Mesenchymal stem cell (in vitro differentiated cells and primary cell): Measurements from ENCODE around the gene KNSTRN.

Experiments
- DNase-seq: peaks from one replicate; pipeline ENCODE4 v3.0.0-alpha.2; 2013
- H2AFZ ChIP-seq: one replicate; pipeline ENCODE4 v1.6.1; 2013; ENCODE audit warnings: low read depth, mild to moderate bottlenecking, control low read depth, inconsistent platforms, low read length, moderate library complexity
- H2AK5ac ChIP-seq: 2 replicates; pipeline ENCODE4 v1.6.1; 2013; ENCODE audit warnings: low read length, moderate library complexity, mild to moderate bottlenecking, inconsistent platforms; ENCODE audit not compliant: severe bottlenecking
- H2BK120ac ChIP-seq: one replicate; pipeline ENCODE4 v1.6.1; 2013; ENCODE audit warnings: low read depth, mild to moderate bottlenecking, inconsistent platforms, low read length, moderate library complexity
- H2BK12ac ChIP-seq, 2 experiments: one replicate each; pipeline ENCODE4 v1.6.1; 2013; ENCODE audit warnings: inconsistent platforms in 2 of 2, low read length in 2 of 2, mild to moderate bottlenecking in 2 of 2, moderate library complexity in 2 of 2, control low read depth in 1 of 2
- H2BK15ac ChIP-seq: one replicate; pipeline ENCODE4 v1.6.1; 2013; ENCODE audit warnings: mild to moderate bottlenecking, low read depth, inconsistent platforms; ENCODE audit not compliant: poor library complexity, severe bottlenecking
- H2BK5ac ChIP-seq: 2 replicates; pipeline ENCODE4 v1.6.1; 2013; ENCODE audit warnings: low read depth, mild to moderate bottlenecking, low read length, control low read depth, inconsistent platforms; ENCODE audit not compliant: poor library complexity, severe bottlenecking
- H3K14ac ChIP-seq, 2 experiments: one replicate each; pipeline ENCODE4 v1.6.1; 2013; ENCODE audit warnings: inconsistent platforms in 2 of 2, low read length in 2 of 2, control low read depth in 1 of 2, mild to moderate bottlenecking in 1 of 2, moderate library complexity in 1 of 2
- H3K18ac ChIP-seq, 2 experiments: one replicate each; pipeline ENCODE4 v1.6.1; 2013; ENCODE audit warnings: inconsistent platforms in 2 of 2, low read length in 2 of 2, control low read depth in 1 of 2, low read depth in 1 of 2, mild to moderate bottlenecking in 1 of 2
- H3K23ac ChIP-seq, 2 experiments: one replicate each; pipeline ENCODE4 v1.6.1; 2013; ENCODE audit warnings: inconsistent platforms in 2 of 2, low read length in 2 of 2, mild to moderate bottlenecking in 2 of 2, moderate library complexity in 2 of 2, control low read depth in 1 of 2
- H3K27ac ChIP-seq: 2 replicates; pipeline ENCODE4 v1.5.1; 2013; ENCODE audit warnings: mild to moderate bottlenecking, moderate library complexity, low read length, control low read depth, inconsistent platforms; ENCODE audit not compliant: poor library complexity, severe bottlenecking
- H3K27me3 ChIP-seq, 2 experiments: 2 replicates each; pipeline versions ENCODE4 v1.6.1 to v1.7.0; 2013; ENCODE audit warnings: low read length in 2 of 2, mild to moderate bottlenecking in 2 of 2, moderate library complexity in 2 of 2, control low read depth in 1 of 2, inconsistent platforms in 1 of 2; ENCODE audit not compliant: control insufficient read depth in 1 of 2, insufficient read depth in 1 of 2
- H3K36me3 ChIP-seq, 2 experiments: 2 replicates each; pipeline versions ENCODE4 v1.6.1 to v1.7.0; 2013; ENCODE audit warnings: low read length in 2 of 2, control low read depth in 1 of 2, inconsistent platforms in 1 of 2, low read depth in 1 of 2, mild to moderate bottlenecking in 1 of 2; ENCODE audit not compliant: insufficient read depth in 2 of 2, control insufficient read depth in 1 of 2
- H3K4ac ChIP-seq, 2 experiments: one replicate each; pipeline ENCODE4 v1.6.1; 2013; ENCODE audit warnings: inconsistent platforms in 2 of 2, low read length in 2 of 2, mild to moderate bottlenecking in 2 of 2, moderate library complexity in 2 of 2, control low read depth in 1 of 2, low read depth in 1 of 2
- H3K4me1 ChIP-seq: 2 replicates; pipeline ENCODE4 v1.6.1; 2013; ENCODE audit warnings: low read depth, low read length, control low read depth; ENCODE audit not compliant: control insufficient read depth, insufficient read depth
- H3K4me2 ChIP-seq: 2 replicates; pipeline ENCODE4 v1.6.1; 2013; ENCODE audit warnings: low read length, mild to moderate bottlenecking, inconsistent platforms; ENCODE audit not compliant: poor library complexity, severe bottlenecking
- H3K4me3 ChIP-seq, 2 experiments: 2 replicates each; pipeline versions ENCODE4 v1.5.1 to v1.7.0; 2013; ENCODE audit warnings: low read length in 2 of 2, mild to moderate bottlenecking in 2 of 2, control low read depth in 1 of 2, low read depth in 1 of 2; ENCODE audit not compliant: insufficient read depth in 1 of 2
- H3K79me1 ChIP-seq: replicated peaks from 2 replicates; pipeline ENCODE4 v1.6.1; 2013; ENCODE audit warnings: mild to moderate bottlenecking, control low read depth, low read length, inconsistent platforms; ENCODE audit not compliant: poor library complexity, severe bottlenecking
- H3K9ac ChIP-seq: 2 replicates; pipeline ENCODE4 v1.7.0; 2013; ENCODE audit warnings: mild to moderate bottlenecking, low read length, moderate library complexity
- H3K9me3 ChIP-seq: 2 replicates; pipeline ENCODE4 v1.7.0; 2013; ENCODE audit warnings: mild to moderate bottlenecking, low read length; ENCODE audit not compliant: control insufficient read depth
- H4K8ac ChIP-seq: one replicate; pipeline ENCODE4 v1.6.1; 2013; ENCODE audit warnings: inconsistent platforms, mild to moderate bottlenecking, low read length, moderate library complexity
- H4K91ac ChIP-seq: one replicate; pipeline ENCODE4 v1.6.1; 2013; ENCODE audit warnings: mild to moderate bottlenecking, low read length, inconsistent platforms
- WGBS: methylation state at CpG from one replicate; pipeline ENCODE4 v1.1.7; 2013; ENCODE audit warnings: mixed read lengths; 5-methylcytosine and 5-hydroxymethylcytosine counted together

Gene KNSTRN

GRCh38 chr15:40334941-40335795 is 47.4 kb upstream of the KNSTRN start:
- no peak overlapping the region for H2BK5ac ChIP-seq
- no peak for DNase-seq
- peak overlapping the region; percentile 97 for H2BK15ac ChIP-seq
- H2BK12ac ChIP-seq, result peak overlapping the region; percentile 51 to 57
- peak overlapping the region; percentile 76 for H3K27ac ChIP-seq
- no peak overlapping the region for H3K4me3 ChIP-seq
- peak overlapping the region; percentile 73 for H4K91ac ChIP-seq
- peak overlapping the region; percentile 94 for H2BK120ac ChIP-seq
- H2AK5ac ChIP-seq, result peak overlapping the region; percentile 41
- no peaks in the 10 kb centered on the region for H3K27me3 ChIP-seq
- 93% methylated on average over 26 of the region's 26 CpGs for WGBS
- H3K4me2 ChIP-seq, result no peak overlapping the region
- no peak overlapping the region for H3K9ac ChIP-seq
- H3K18ac ChIP-seq, result peak overlapping the region; percentile 78 to 97
- no peak overlapping the region for H3K23ac ChIP-seq
- H3K9me3 ChIP-seq, result no peaks in the 10 kb centered on the region
- H3K4me1 ChIP-seq, result peaks cover 67% of the 10 kb centered on the region
- H3K14ac ChIP-seq, result peak overlapping the region; percentile 36 to 85
- peak overlapping the region; percentile 16 to 96 for H3K4ac ChIP-seq
- peaks cover 9 to 46% of the 10 kb centered on the region in 2 experiments for H3K36me3 ChIP-seq
- H3K79me1 ChIP-seq, result peaks cover 26% of the 10 kb centered on the region
- peak overlapping the region; percentile 71 for H4K8ac ChIP-seq
- no peak overlapping the region for H2AFZ ChIP-seq

GRCh38 chr15:40335938-40336743 is 46.4 kb upstream of the KNSTRN start:
- H2BK15ac ChIP-seq, result peak overlapping the region; percentile 44
- H3K27ac ChIP-seq, result no peak overlapping the region
- peak overlapping the region; percentile 25 for H4K91ac ChIP-seq
- peaks cover 26% of the 10 kb centered on the region for H3K79me1 ChIP-seq
- peak overlapping the region; percentile 43 for H4K8ac ChIP-seq
- no peak overlapping the region for H3K4me2 ChIP-seq
- peaks cover 63% of the 10 kb centered on the region for H3K4me1 ChIP-seq
- no peaks in the 10 kb centered on the region for H3K27me3 ChIP-seq
- H3K36me3 ChIP-seq, result peaks cover 9 to 46% of the 10 kb centered on the region in 2 experiments
- no peak overlapping the region for H3K4me3 ChIP-seq
- no peak overlapping the region for H3K9ac ChIP-seq
- 85% methylated on average over 9 of the region's 13 CpGs for WGBS
- H3K9me3 ChIP-seq, result no peaks in the 10 kb centered on the region
- no peak for DNase-seq
- H2BK120ac ChIP-seq, result peak overlapping the region; percentile 77
- H2BK5ac ChIP-seq, result no peak overlapping the region
- peak overlapping the region; percentile 3 to 37 for H3K18ac ChIP-seq
- H3K23ac ChIP-seq, result no peak overlapping the region
- H3K4ac ChIP-seq, result peak overlapping the region in 1 of 2 experiments; percentile 57
- H2AK5ac ChIP-seq, result peak overlapping the region; percentile 32
- no peak overlapping the region for H3K14ac ChIP-seq
- H2AFZ ChIP-seq, result no peak overlapping the region
- peak overlapping the region; percentile 6 to 60 for H2BK12ac ChIP-seq

GRCh38 chr15:40336744-40337122 is 45.8 kb upstream of the KNSTRN start:
- H2BK5ac ChIP-seq, result no peak overlapping the region
- H4K8ac ChIP-seq, result peak overlapping the region; percentile 43
- peak overlapping the region in 1 of 2 experiments; percentile 57 for H3K4ac ChIP-seq
- H3K4me1 ChIP-seq, result peaks cover 64% of the 10 kb centered on the region
- no peak overlapping the region for H3K23ac ChIP-seq
- no peak overlapping the region for H3K4me2 ChIP-seq
- peak overlapping the region; percentile 11 for H2BK120ac ChIP-seq
- peak overlapping the region; percentile 18 for H4K91ac ChIP-seq
- no peak overlapping the region for H2AFZ ChIP-seq
- H3K27ac ChIP-seq, result no peak overlapping the region
- no peaks in the 10 kb centered on the region for H3K27me3 ChIP-seq
- H3K79me1 ChIP-seq, result peaks cover 26% of the 10 kb centered on the region
- peaks cover 9 to 45% of the 10 kb centered on the region in 2 experiments for H3K36me3 ChIP-seq
- H3K14ac ChIP-seq, result no peak overlapping the region
- H3K4me3 ChIP-seq, result no peak overlapping the region
- peak overlapping the region in 1 of 2 experiments; percentile 38 for H3K18ac ChIP-seq
- H3K9me3 ChIP-seq, result no peaks in the 10 kb centered on the region
- DNase-seq, result no peak
- H2BK12ac ChIP-seq, result no peak overlapping the region
- peak overlapping the region; percentile 26 for H2BK15ac ChIP-seq
- no peak overlapping the region for H3K9ac ChIP-seq
- peak overlapping the region; percentile 17 for H2AK5ac ChIP-seq
- 41% methylated on average over 5 of the region's 5 CpGs for WGBS

GRCh38 chr15:40337597-40337996 is 44.9 kb upstream of the KNSTRN start:
- no peak overlapping the region for H3K27ac ChIP-seq
- peaks cover 9 to 41% of the 10 kb centered on the region in 2 experiments for H3K36me3 ChIP-seq
- peak overlapping the region; percentile 4 for H2BK120ac ChIP-seq
- H2BK15ac ChIP-seq, result peak overlapping the region; percentile 8
- H3K9ac ChIP-seq, result no peak overlapping the region
- H3K9me3 ChIP-seq, result no peaks in the 10 kb centered on the region
- H2BK5ac ChIP-seq, result no peak overlapping the region
- no peak for DNase-seq
- H2BK12ac ChIP-seq, result peak overlapping the region in 1 of 2 experiments; percentile 66
- peak overlapping the region; percentile 90 for H4K8ac ChIP-seq
- no peak overlapping the region for H3K23ac ChIP-seq
- H3K4ac ChIP-seq, result peak overlapping the region in 1 of 2 experiments; percentile 50
- peak overlapping the region; percentile 97 for H4K91ac ChIP-seq
- peaks cover 64% of the 10 kb centered on the region for H3K4me1 ChIP-seq
- 85% methylated on average over 12 of the region's 19 CpGs for WGBS
- no peak overlapping the region for H2AFZ ChIP-seq
- H3K79me1 ChIP-seq, result peaks cover 22% of the 10 kb centered on the region
- H3K4me3 ChIP-seq, result no peak overlapping the region
- H3K18ac ChIP-seq, result peak overlapping the region; percentile 55 to 73
- no peaks in the 10 kb centered on the region for H3K27me3 ChIP-seq
- peak overlapping the region; percentile 35 for H2AK5ac ChIP-seq
- peak overlapping the region in 1 of 2 experiments; percentile 19 for H3K14ac ChIP-seq
- peak overlapping the region; percentile 62 for H3K4me2 ChIP-seq
